Progenitor cell of endocrine pancreas (in vitro differentiated cells): Measurements from ENCODE around the gene NKAIN2. TPM values are rescaled to one million over a fixed set of nuclear protein-coding genes. Genes with fewer than 3 reads are reported as not detected.

Source experiments
- DNase-seq: peaks from one replicate; pipeline ENCODE4 v3.0.0; 2021; ENCODE audit warnings: low spot score; ENCODE audit not compliant: unreplicated experiment
- H3K27ac Mint-ChIP-seq: 2 replicates; pipeline ENCODE4 v1.8.0; 2021; ENCODE audit warnings: mild to moderate bottlenecking, moderate library complexity, mixed read lengths
- H3K27me3 Mint-ChIP-seq: 2 replicates; pipeline ENCODE4 v1.8.0; 2021; ENCODE audit warnings: mixed read lengths
- H3K36me3 Mint-ChIP-seq: 2 replicates; pipeline ENCODE4 v1.8.0; 2022; ENCODE audit warnings: mixed read lengths; ENCODE audit not compliant: insufficient read depth
- H3K4me1 Mint-ChIP-seq: 2 replicates; pipeline ENCODE4 v1.8.0; 2021; ENCODE audit warnings: low read depth, mixed read lengths
- H3K4me3 Mint-ChIP-seq: 2 replicates; pipeline ENCODE4 v1.8.0; 2021; ENCODE audit warnings: low read depth, mild to moderate bottlenecking, moderate library complexity, mixed read lengths
- H3K9me3 Mint-ChIP-seq: 2 replicates; pipeline ENCODE4 v1.8.0; 2021; ENCODE audit warnings: low read depth, mixed read lengths
- total RNA-seq: library from RNA; stranded (reverse); gene quantifications from 2 replicates; pipeline ENCODE4 v1.2.1, GENCODE V29; 2021
- TF ChIP-seq, protein P1 (sequence below): fragments of 200-600 bp; sonication (generic); IDR thresholded peaks from one replicate; pipeline ENCODE4 v1.5.0; 2021; ENCODE audit warnings: antibody characterized with exemption, mild to moderate bottlenecking; ENCODE audit not compliant: unreplicated experiment

NKAIN2 gene
- total RNA-seq, 1 donor from 2014 or later = 2.5 TPM

DNA sequence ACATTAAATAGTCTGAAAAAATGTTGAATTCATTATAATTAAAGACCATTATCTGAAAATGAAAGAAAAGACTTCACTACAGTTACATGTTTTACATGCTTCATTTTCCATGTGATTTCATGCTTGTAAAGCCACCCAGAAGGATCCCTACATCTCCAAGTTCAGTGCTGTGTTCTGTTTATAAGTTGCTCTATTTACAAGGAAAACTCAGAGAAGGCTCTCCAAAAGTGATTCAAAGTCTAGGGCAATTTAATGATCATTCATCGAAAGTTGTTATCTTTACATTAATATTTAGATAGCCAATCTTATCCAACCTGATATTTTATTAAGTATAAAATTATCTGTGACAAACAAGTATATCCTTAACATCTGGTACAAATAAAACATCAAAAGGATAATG lies 663.7 kb downstream of the NKAIN2 start:
- H3K27me3 Mint-ChIP-seq = no peaks in the 10 kb centered on the region
- no peaks in the 10 kb centered on the region for H3K4me1 Mint-ChIP-seq
- no peak for DNase-seq
- TF ChIP-seq, protein P1, sequence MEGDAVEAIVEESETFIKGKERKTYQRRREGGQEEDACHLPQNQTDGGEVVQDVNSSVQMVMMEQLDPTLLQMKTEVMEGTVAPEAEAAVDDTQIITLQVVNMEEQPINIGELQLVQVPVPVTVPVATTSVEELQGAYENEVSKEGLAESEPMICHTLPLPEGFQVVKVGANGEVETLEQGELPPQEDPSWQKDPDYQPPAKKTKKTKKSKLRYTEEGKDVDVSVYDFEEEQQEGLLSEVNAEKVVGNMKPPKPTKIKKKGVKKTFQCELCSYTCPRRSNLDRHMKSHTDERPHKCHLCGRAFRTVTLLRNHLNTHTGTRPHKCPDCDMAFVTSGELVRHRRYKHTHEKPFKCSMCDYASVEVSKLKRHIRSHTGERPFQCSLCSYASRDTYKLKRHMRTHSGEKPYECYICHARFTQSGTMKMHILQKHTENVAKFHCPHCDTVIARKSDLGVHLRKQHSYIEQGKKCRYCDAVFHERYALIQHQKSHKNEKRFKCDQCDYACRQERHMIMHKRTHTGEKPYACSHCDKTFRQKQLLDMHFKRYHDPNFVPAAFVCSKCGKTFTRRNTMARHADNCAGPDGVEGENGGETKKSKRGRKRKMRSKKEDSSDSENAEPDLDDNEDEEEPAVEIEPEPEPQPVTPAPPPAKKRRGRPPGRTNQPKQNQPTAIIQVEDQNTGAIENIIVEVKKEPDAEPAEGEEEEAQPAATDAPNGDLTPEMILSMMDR = no peak
- H3K4me3 Mint-ChIP-seq = no peak overlapping the region
- H3K27ac Mint-ChIP-seq = no peak overlapping the region
- H3K9me3 Mint-ChIP-seq = peaks cover 3% of the 10 kb centered on the region
- no peaks in the 10 kb centered on the region for H3K36me3 Mint-ChIP-seq

DNA sequence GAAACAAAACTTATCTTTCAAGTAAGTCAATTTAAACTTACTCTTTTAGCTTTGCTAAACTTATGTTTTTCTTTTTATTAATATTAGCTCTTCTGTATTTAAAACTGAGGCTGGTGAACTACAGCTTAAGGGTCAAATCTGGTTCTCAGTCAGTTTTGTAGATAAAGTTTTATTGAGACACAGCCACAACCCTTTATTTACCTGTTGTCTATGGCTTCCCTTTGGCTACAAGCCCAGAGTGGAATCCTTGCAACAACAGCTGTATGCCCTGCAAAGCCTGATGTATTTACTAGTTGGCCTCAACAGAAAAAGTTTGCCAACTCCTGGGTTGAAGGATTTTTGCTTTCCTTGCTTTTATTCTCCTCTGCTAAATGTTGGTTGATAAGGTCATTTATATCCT lies 667.1 kb downstream of the NKAIN2 start:
- H3K27me3 Mint-ChIP-seq = no peaks in the 10 kb centered on the region
- peaks cover 1% of the 10 kb centered on the region for H3K4me1 Mint-ChIP-seq
- H3K4me3 Mint-ChIP-seq = no peak overlapping the region
- TF ChIP-seq, protein P1 = no peak
- H3K27ac Mint-ChIP-seq = no peak overlapping the region
- no peaks in the 10 kb centered on the region for H3K36me3 Mint-ChIP-seq
- DNase-seq = no peak
- H3K9me3 Mint-ChIP-seq = no peaks in the 10 kb centered on the region

DNA sequence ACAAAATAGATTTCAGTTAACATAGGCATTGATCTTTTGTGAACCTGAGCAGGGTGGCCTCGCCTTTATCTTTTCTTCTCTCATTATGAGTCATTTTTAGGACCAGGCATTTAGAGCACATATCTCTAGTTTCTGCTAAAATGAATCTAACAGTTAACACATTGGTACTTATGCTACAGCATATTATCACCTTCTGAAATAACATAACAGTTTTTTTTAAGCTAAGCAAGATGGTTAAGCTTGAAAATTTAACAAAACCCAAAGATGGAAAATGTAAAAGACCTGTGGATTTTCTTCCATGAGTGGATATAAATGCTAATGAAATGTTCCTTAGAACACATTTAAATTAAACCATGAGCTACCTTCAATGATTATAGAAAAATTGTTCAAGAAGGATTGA lies 671.5 kb downstream of the NKAIN2 start:
- Mint-ChIP-seq H3K4me1 (peaks cover 1% of the 10 kb centered on the region), H3K27me3 (no peaks in the 10 kb centered on the region), H3K9me3 (no peaks in the 10 kb centered on the region), H3K36me3 (no peaks in the 10 kb centered on the region), H3K27ac (no peak overlapping the region), H3K4me3 (no peak overlapping the region)
- DNase-seq = no peak
- TF ChIP-seq, protein P1 = no peak

DNA sequence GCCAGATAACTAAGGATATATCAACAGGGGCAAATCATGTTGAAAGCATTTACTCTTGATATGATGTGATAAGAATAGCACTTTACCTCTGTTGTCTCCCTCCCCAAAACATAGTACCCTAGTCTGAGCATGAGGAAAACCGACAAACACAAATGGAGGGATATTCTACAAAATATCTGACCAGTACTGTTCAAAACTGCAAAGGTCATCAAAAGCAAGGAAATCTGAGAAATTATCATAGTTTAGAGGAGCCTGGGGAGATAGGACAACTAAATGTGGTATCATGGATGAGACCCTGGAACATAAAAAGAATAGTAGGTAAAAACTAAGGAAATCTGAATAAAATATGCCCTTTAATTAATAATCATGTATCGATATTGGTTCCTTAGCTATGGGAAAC lies 675.2 kb downstream of the NKAIN2 start:
- TF ChIP-seq, protein P1 = no peak
- Mint-ChIP-seq H3K27me3 (no peaks in the 10 kb centered on the region), H3K9me3 (no peaks in the 10 kb centered on the region), H3K36me3 (no peaks in the 10 kb centered on the region), H3K4me1 (peaks cover 1% of the 10 kb centered on the region), H3K27ac (no peak overlapping the region), H3K4me3 (no peak overlapping the region)
- DNase-seq = no peak

DNA sequence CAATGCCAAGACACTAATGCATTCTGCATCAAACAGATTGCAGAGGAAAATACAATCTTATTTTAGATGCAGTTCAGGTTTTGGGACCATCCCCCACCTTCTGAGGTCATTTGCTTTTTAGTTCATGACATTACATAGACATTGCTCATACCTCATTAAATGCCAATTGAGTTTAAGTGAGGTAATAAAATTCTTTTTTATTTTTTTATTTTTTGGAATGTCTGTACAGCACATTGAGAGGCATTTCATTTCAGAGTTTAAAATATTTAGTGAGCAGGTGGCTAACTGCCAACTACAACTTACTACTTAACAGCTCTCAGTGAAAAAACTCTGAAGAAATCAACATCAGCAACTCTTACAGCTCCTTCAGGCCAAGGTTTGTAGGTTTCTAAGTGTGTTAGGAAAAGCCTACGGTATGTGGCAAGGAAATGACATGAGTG lies 676.3 kb downstream of the NKAIN2 start:
- H3K4me3 Mint-ChIP-seq = no peak overlapping the region
- no peaks in the 10 kb centered on the region for H3K36me3 Mint-ChIP-seq
- no peaks in the 10 kb centered on the region for H3K4me1 Mint-ChIP-seq
- H3K9me3 Mint-ChIP-seq = no peaks in the 10 kb centered on the region
- no peak overlapping the region for H3K27ac Mint-ChIP-seq
- TF ChIP-seq, protein P1 = no peak
- DNase-seq = no peak
- H3K27me3 Mint-ChIP-seq = no peaks in the 10 kb centered on the region
